H9 (cell line): ENCODE measurements around the gene SSH3. TPM values are rescaled to one million over a fixed set of nuclear protein-coding genes. Genes with fewer than 3 reads are reported as not detected.
A peak's percentile ranks its signal among the peaks of the same experiment; 100 is the strongest.

Source experiments
- DNase-seq: peaks from one replicate; pipeline ENCODE4 v3.0.0-alpha.2; 2017
- H2AFZ ChIP-seq: one replicate; pipeline ENCODE4 v1.6.1; 2013; ENCODE audit warnings: mild to moderate bottlenecking, low read length, control low read depth, moderate library complexity
- H2AK5ac ChIP-seq: 2 replicates; pipeline ENCODE4 v1.6.1; 2013; ENCODE audit warnings: low read length, control low read depth, mixed read lengths; ENCODE audit not compliant: insufficient read length
- H2BK120ac ChIP-seq: one replicate; pipeline ENCODE4 v1.6.1; 2013; ENCODE audit warnings: low read depth, mild to moderate bottlenecking, low read length, control low read depth, inconsistent platforms; ENCODE audit not compliant: poor library complexity, severe bottlenecking
- H2BK12ac ChIP-seq: 2 replicates; pipeline ENCODE4 v1.6.1; 2013; ENCODE audit warnings: low read length, control low read depth, mixed read lengths, low read depth; ENCODE audit not compliant: insufficient read length
- H2BK15ac ChIP-seq: 2 replicates; pipeline ENCODE4 v1.6.1; 2013; ENCODE audit warnings: low read depth, low read length, control low read depth
- H2BK20ac ChIP-seq: one replicate; pipeline ENCODE4 v1.6.1; 2013; ENCODE audit warnings: low read depth, mild to moderate bottlenecking, low read length, control low read depth, inconsistent platforms; ENCODE audit not compliant: poor library complexity, severe bottlenecking
- H2BK5ac ChIP-seq: 2 replicates; pipeline ENCODE4 v1.6.1; 2013; ENCODE audit warnings: low read length, control low read depth, mixed read lengths; ENCODE audit not compliant: insufficient read length
- H3K14ac ChIP-seq: 2 replicates; pipeline ENCODE4 v1.6.1; 2013; ENCODE audit warnings: low read length, control low read depth; ENCODE audit not compliant: insufficient read depth
- H3K18ac ChIP-seq: 2 replicates; pipeline ENCODE4 v1.6.1; 2013; ENCODE audit warnings: low read depth, mild to moderate bottlenecking, mixed read lengths, low read length, control low read depth; ENCODE audit not compliant: insufficient read length
- H3K23ac ChIP-seq: 2 replicates; pipeline ENCODE4 v1.6.1; 2013; ENCODE audit warnings: low read length, control low read depth, mixed read lengths, low read depth; ENCODE audit not compliant: insufficient read length
- H3K23me2 ChIP-seq: 2 replicates; pipeline ENCODE4 v1.6.1; 2013; ENCODE audit warnings: low read depth, mild to moderate bottlenecking, mixed read lengths, low read length, control low read depth; ENCODE audit not compliant: insufficient read length, poor library complexity, severe bottlenecking
- H3K27ac ChIP-seq: 2 replicates; pipeline ENCODE4 v1.5.1; 2013; ENCODE audit warnings: low read length, control low read depth, mixed read lengths, low read depth; ENCODE audit not compliant: insufficient read length
- H3K27me3 ChIP-seq: 2 replicates; pipeline ENCODE4 v1.6.1; 2013; ENCODE audit warnings: low read length, control low read depth, inconsistent platforms; ENCODE audit not compliant: insufficient read depth
- H3K4ac ChIP-seq: 2 replicates; pipeline ENCODE4 v1.6.1; 2013; ENCODE audit warnings: low read depth, mild to moderate bottlenecking, control low read depth, inconsistent platforms, low read length, moderate library complexity
- H3K4me1 ChIP-seq: 2 replicates; pipeline ENCODE4 v1.6.1; 2013; ENCODE audit warnings: low read length, control low read depth, inconsistent platforms; ENCODE audit not compliant: insufficient read depth
- H3K4me2 ChIP-seq: 2 replicates; pipeline ENCODE4 v1.6.1; 2013; ENCODE audit warnings: low read length, control low read depth, mixed read lengths; ENCODE audit not compliant: insufficient read length, insufficient read depth
- H3K56ac ChIP-seq: 2 replicates; pipeline ENCODE4 v1.6.1; 2013; ENCODE audit warnings: low read depth, mild to moderate bottlenecking, mixed read lengths, low read length, control low read depth; ENCODE audit not compliant: insufficient read length
- H3K79me1 ChIP-seq: 2 replicates; pipeline ENCODE4 v1.6.1; 2013; ENCODE audit warnings: low read depth, mild to moderate bottlenecking, moderate library complexity, low read length, control low read depth, inconsistent platforms; ENCODE audit not compliant: insufficient read depth, poor library complexity, severe bottlenecking
- H3K79me2 ChIP-seq: 2 replicates; pipeline ENCODE4 v1.6.1; 2013; ENCODE audit warnings: low read length, control low read depth, inconsistent platforms; ENCODE audit not compliant: insufficient read depth
- H3K9ac ChIP-seq: 2 replicates; pipeline ENCODE4 v1.6.1; 2013; ENCODE audit warnings: low read length, control low read depth, mixed read lengths; ENCODE audit not compliant: insufficient read length; ENCODE audit errors: extremely low read depth
- H3K9me3 ChIP-seq: one replicate; pipeline ENCODE4 v1.6.1; 2013; ENCODE audit warnings: low read depth, low read length, inconsistent platforms; ENCODE audit not compliant: control insufficient read depth
- H3T11ph ChIP-seq: one replicate; pipeline ENCODE4 v1.6.1; 2013; ENCODE audit warnings: mild to moderate bottlenecking, low read length, control low read depth, inconsistent platforms
- H4K20me1 ChIP-seq: one replicate; pipeline ENCODE4 v1.6.1; 2013; ENCODE audit not compliant: control insufficient read depth, insufficient read length, insufficient read depth
- H4K5ac ChIP-seq: 2 replicates; pipeline ENCODE4 v1.6.1; 2013; ENCODE audit warnings: low read depth, mild to moderate bottlenecking, mixed read lengths, low read length, control low read depth; ENCODE audit not compliant: insufficient read length
- H4K8ac ChIP-seq: replicated peaks from 2 replicates; pipeline ENCODE4 v1.6.1; 2013; ENCODE audit warnings: low read length, control low read depth, mixed read lengths, low read depth; ENCODE audit not compliant: insufficient read length
- H4K91ac ChIP-seq: 2 replicates; pipeline ENCODE4 v1.6.1; 2013; ENCODE audit warnings: low read depth, mild to moderate bottlenecking, moderate library complexity, mixed read lengths, low read length, control low read depth; ENCODE audit not compliant: insufficient read length
- H3K27ac Mint-ChIP-seq, 3 experiments: 2 replicates in 2 of 3; 3 replicates in 1 of 3; pipeline ENCODE4 v1.8.0; 2020 to 2021; ENCODE audit warnings: mixed read lengths in 3 of 3, mild to moderate bottlenecking in 1 of 3, moderate library complexity in 1 of 3
- H3K27me3 Mint-ChIP-seq: 2 replicates; pipeline ENCODE4 v1.8.0; 2021; ENCODE audit warnings: low read depth, mild to moderate bottlenecking, moderate library complexity, mixed read lengths
- H3K36me3 Mint-ChIP-seq, 3 experiments: 2 replicates in 2 of 3; 3 replicates in 1 of 3; pipeline ENCODE4 v1.8.0; 2020 to 2021; ENCODE audit warnings: low read depth in 3 of 3, mixed read lengths in 3 of 3; ENCODE audit not compliant: insufficient read depth in 1 of 3
- H3K4me1 Mint-ChIP-seq, 2 experiments: 2 replicates each; pipeline ENCODE4 v1.8.0; 2020; ENCODE audit warnings: mixed read lengths in 2 of 2
- H3K4me3 Mint-ChIP-seq, 2 experiments: 2 replicates in 1 of 2; 3 replicates in 1 of 2; pipeline ENCODE4 v1.8.0; 2020 to 2021; ENCODE audit warnings: mild to moderate bottlenecking in 2 of 2, mixed read lengths in 2 of 2, moderate library complexity in 1 of 2
- H3K9me3 Mint-ChIP-seq, 2 experiments: 2 replicates in 1 of 2; 3 replicates in 1 of 2; pipeline ENCODE4 v1.8.0; 2020; ENCODE audit warnings: mild to moderate bottlenecking in 2 of 2, mixed read lengths in 2 of 2, moderate library complexity in 1 of 2
- CTCF ChIP-seq: fragments of 200-600 bp; sonication (generic); conservative IDR thresholded peaks from 3 replicates; pipeline ENCODE4 v1.8.0; 2021; ENCODE audit warnings: antibody characterized with exemption, mild to moderate bottlenecking
- whole genome bisulfite sequencing: extraction: QIAGEN DNeasy Blood & Tissue Kit; methylation state at CpG from one replicate; pipeline ENCODE4 v1.1.7; 2013; ENCODE audit warnings: missing lambda C conversion rate, low lambda C conversion rate, mixed read lengths; ENCODE audit not compliant: insufficient read length; ENCODE audit errors: extremely low coverage; 5-methylcytosine and 5-hydroxymethylcytosine counted together
- total RNA-seq: library from RNA; stranded (reverse); gene quantifications from 2 replicates; pipeline ENCODE4 v1.2.1, GENCODE V29; 2021

SSH3 gene
- total RNA-seq, 1 experiment from 2014 or later: 42.2 TPM

- no peak overlapping the region; a peak in 1 of 7 replicates for H3K27ac Mint-ChIP-seq
- H3K9me3 Mint-ChIP-seq: no peaks in the 10 kb centered on the region; a peak in 1 of 5 replicates
- H3K4me1 ChIP-seq: no peaks in the 10 kb centered on the region
- no peak overlapping the region for H2BK12ac ChIP-seq
- no peak overlapping the region for H2BK20ac ChIP-seq
- H3K4ac ChIP-seq: no peak overlapping the region
- H3K36me3 Mint-ChIP-seq: no peaks in the 10 kb centered on the region
- no peaks in the 10 kb centered on the region for H4K20me1 ChIP-seq
- H3K4me1 Mint-ChIP-seq: peaks cover 27 to 42% of the 10 kb centered on the region in 2 experiments
- H2BK5ac ChIP-seq: no peak overlapping the region
- H3K18ac ChIP-seq: no peak overlapping the region
- no peak overlapping the region for H3K23ac ChIP-seq
- no peak overlapping the region for H4K91ac ChIP-seq
- no peaks in the 10 kb centered on the region; the same call in 1 of the 2 replicates for H3K27me3 Mint-ChIP-seq
- no peak overlapping the region for H2AFZ ChIP-seq
- peak; percentile 78 for DNase-seq
- H3K79me2 ChIP-seq: no peaks in the 10 kb centered on the region
- H3K14ac ChIP-seq: no peak overlapping the region
- H4K8ac ChIP-seq: no peak overlapping the region
- H3K23me2 ChIP-seq: peaks cover 14% of the 10 kb centered on the region
- H2BK120ac ChIP-seq: no peak overlapping the region
- H3T11ph ChIP-seq: no peak overlapping the region
- no peaks in the 10 kb centered on the region for H3K79me1 ChIP-seq
- peak; percentile 95 for TF ChIP-seq CTCF
- no peaks in the 10 kb centered on the region for H3K27me3 ChIP-seq
- no peak overlapping the region for H3K9ac ChIP-seq
- H3K56ac ChIP-seq: no peak overlapping the region
- peak overlapping the region; percentile 44 to 61; a peak in 4 of 5 replicates for H3K4me3 Mint-ChIP-seq
- H2AK5ac ChIP-seq: no peak overlapping the region
- no peak overlapping the region for H3K4me2 ChIP-seq
- no CpG with 5 or more reads among the region's 11 CpGs for WGBS
- no peak overlapping the region for H2BK15ac ChIP-seq
- H3K9me3 ChIP-seq: no peaks in the 10 kb centered on the region
- H4K5ac ChIP-seq: no peak overlapping the region
- no peak overlapping the region for H3K27ac ChIP-seq
Observed at GRCh38 chr11:67351275-67352005, 48.1 kb downstream of the SSH3 start.
